SK-N-SH (cell line): ENCODE measurements around the gene NMNAT2. TPM values are rescaled to one million over a fixed set of nuclear protein-coding genes. Genes with fewer than 3 reads are reported as not detected.

Experiments used
- CTCF ChIA-PET: fragments of 300-600, 350-600 bp; formaldehyde crosslinking; extraction: SDS; loops from one replicate; lab custom pipeline; 2021; lab: Yijun Ruan, JAX
- POLR2A ChIA-PET: fragments of 350-600 bp; sonication (Branson Sonifier 250); formaldehyde crosslinking; extraction: SDS; loops from one replicate; lab custom pipeline; 2020; ENCODE audit warnings: antibody characterized with exemption, inconsistent platforms; lab: Yijun Ruan, JAX
- DNase-seq: peaks from one replicate; pipeline ENCODE4 v3.0.0; 2012
- H2AFZ ChIP-seq: fragments of 200-600 bp; sonication (generic); 2 replicates; pipeline ENCODE4 v1.8.1; 2016; ENCODE audit warnings: antibody characterized with exemption, mild to moderate bottlenecking, low read depth
- H3F3A ChIP-seq: fragments of 200-600 bp; sonication (generic); replicated peaks from 2 replicates; pipeline ENCODE3; 2016; ENCODE audit warnings: antibody characterized with exemption, mild to moderate bottlenecking; ENCODE audit not compliant: insufficient read depth
- H3K27ac ChIP-seq, 2 experiments: fragments of 200-500 bp in 1 of 2; fragments of 200-600 bp in 1 of 2; sonication (Bioruptor generic) in 1 of 2; sonication (generic), shearing (Covaris generic) in 1 of 2; 2 replicates each; pipeline versions ENCODE4 v1.5.1 to v1.6.1; 2014 to 2016; ENCODE audit warnings: low read depth in 2 of 2, inconsistent platforms in 1 of 2, low read length in 1 of 2, mild to moderate bottlenecking in 1 of 2, mixed read lengths in 1 of 2
- H3K27me3 ChIP-seq: fragments of 200-600 bp; sonication (generic), shearing (Covaris generic); 2 replicates; pipeline ENCODE4 v1.6.1; 2016; ENCODE audit warnings: mixed run types; ENCODE audit not compliant: insufficient read depth
- H3K36me3 ChIP-seq, 2 experiments: fragments of 200-500 bp in 1 of 2; fragments of 200-600 bp in 1 of 2; sonication (Bioruptor generic) in 1 of 2; sonication (generic) in 1 of 2; replicated peaks in 1 of 2; 2 replicates each; pipeline versions ENCODE3 to v1.5.1; 2014 to 2016; ENCODE audit warnings: low read length in 1 of 2, mild to moderate bottlenecking in 1 of 2; ENCODE audit not compliant: insufficient read depth in 2 of 2, control insufficient read depth in 1 of 2
- H3K4me1 ChIP-seq, 2 experiments: fragments of 200-500 bp in 1 of 2; fragments of 200-600 bp in 1 of 2; sonication (Bioruptor generic) in 1 of 2; sonication (generic), shearing (Covaris generic) in 1 of 2; 2 replicates each; pipeline versions ENCODE4 v1.5.1 to v1.6.1; 2014 to 2016; ENCODE audit warnings: low read depth in 1 of 2, low read length in 1 of 2, mixed run types in 1 of 2; ENCODE audit not compliant: insufficient read depth in 2 of 2, control insufficient read depth in 1 of 2
- H3K4me2 ChIP-seq: fragments of 200-600 bp; sonication (generic), shearing (Covaris generic); 2 replicates; pipeline ENCODE4 v1.6.1; 2017; ENCODE audit warnings: mixed run types
- H3K4me3 ChIP-seq, 2 experiments: fragments of 200-500 bp in 1 of 2; fragments of 200-600 bp in 1 of 2; sonication (Bioruptor generic) in 1 of 2; sonication (generic), shearing (Covaris generic) in 1 of 2; 2 replicates each; pipeline versions ENCODE4 v1.5.1 to v1.8.1; 2014 to 2016; ENCODE audit warnings: low read depth in 2 of 2, inconsistent platforms in 1 of 2, low read length in 1 of 2, mild to moderate bottlenecking in 1 of 2, mixed read lengths in 1 of 2, moderate library complexity in 1 of 2
- H3K79me2 ChIP-seq: fragments of 200-600 bp; sonication (generic); 2 replicates; pipeline ENCODE4 v1.8.1; 2017; ENCODE audit warnings: mild to moderate bottlenecking; ENCODE audit not compliant: insufficient read depth
- H3K9ac ChIP-seq: fragments of 200-600 bp; sonication (generic); 2 replicates; pipeline ENCODE4 v1.6.1; 2017; ENCODE audit warnings: mixed run types
- H3K9me2 ChIP-seq: fragments of 200-600 bp; sonication (generic); 2 replicates; pipeline ENCODE4 v1.6.1; 2017; ENCODE audit warnings: mixed run types
- H3K9me3 ChIP-seq: fragments of 200-600 bp; sonication (generic); 2 replicates; pipeline ENCODE4 v1.6.1; 2017; ENCODE audit warnings: mixed run types, mild to moderate bottlenecking, moderate library complexity
- H4K20me1 ChIP-seq: fragments of 200-600 bp; sonication (generic); 2 replicates; pipeline ENCODE4 v1.6.1; 2017; ENCODE audit warnings: mild to moderate bottlenecking, mixed run types; ENCODE audit not compliant: insufficient read depth
- CTCF ChIP-seq: fragments of 200-600 bp; sonication (generic); IDR thresholded peaks from 2 replicates; pipeline ENCODE4 v1.6.1; 2017; ENCODE audit warnings: antibody characterized with exemption, mild to moderate bottlenecking, moderate library complexity
- ELF1 ChIP-seq: IDR thresholded peaks from 2 replicates; pipeline ENCODE4 v1.4.0; 2012
- FOXM1 ChIP-seq: IDR thresholded peaks from 2 replicates; pipeline ENCODE4 v1.4.0; 2012; ENCODE audit warnings: low read depth, mild to moderate bottlenecking
- GABPA ChIP-seq: IDR thresholded peaks from 2 replicates; pipeline ENCODE4 v1.4.0; 2012; ENCODE audit warnings: low read depth, mild to moderate bottlenecking
- JUND ChIP-seq: IDR thresholded peaks from 2 replicates; pipeline ENCODE4 v1.4.0; 2012
- MAX ChIP-seq: IDR thresholded peaks from 2 replicates; pipeline ENCODE4 v1.4.0; 2012; ENCODE audit warnings: low read depth
- NFIC ChIP-seq: IDR thresholded peaks from 2 replicates; pipeline ENCODE4 v1.4.0; 2012; ENCODE audit warnings: borderline replicate concordance
- POLR2AphosphoS5 ChIP-seq: IDR thresholded peaks from 2 replicates; pipeline ENCODE4 v1.6.1; 2012; ENCODE audit warnings: low read depth, low read length
- RCOR1 ChIP-seq: fragments of 150-350 bp; IDR thresholded peaks from 2 replicates; pipeline ENCODE4 v1.6.1; 2017; ENCODE audit warnings: antibody characterized with exemption, low read length
- REST ChIP-seq: IDR thresholded peaks from 2 replicates; pipeline ENCODE4 v1.6.1; 2012; ENCODE audit warnings: mild to moderate bottlenecking, low read depth, low read length, moderate library complexity
- SIN3A ChIP-seq: IDR thresholded peaks from 2 replicates; pipeline ENCODE4 v1.6.1; 2012; ENCODE audit warnings: low read depth, mild to moderate bottlenecking, low read length, moderate library complexity, borderline replicate concordance
- TAF1 ChIP-seq: IDR thresholded peaks from 2 replicates; pipeline ENCODE4 v1.6.1; 2012; ENCODE audit warnings: low read depth, mild to moderate bottlenecking, low read length, moderate library complexity, borderline replicate concordance
- TCF12 ChIP-seq: IDR thresholded peaks from 2 replicates; pipeline ENCODE4 v1.4.0; 2012
- USF1 ChIP-seq: IDR thresholded peaks from 2 replicates; pipeline ENCODE4 v1.4.0; 2012; ENCODE audit warnings: low read depth, borderline replicate concordance
- USF2 ChIP-seq: fragments of 150-350 bp; IDR thresholded peaks from 2 replicates; pipeline ENCODE4 v1.6.1; 2017; ENCODE audit warnings: antibody characterized with exemption, low read length, low read depth, borderline replicate concordance
- ZBTB33 ChIP-seq: IDR thresholded peaks from 2 replicates; pipeline ENCODE4 v1.4.0; 2012; ENCODE audit warnings: low read depth, borderline replicate concordance
- WGBS: methylation state at CpG from one replicate; pipeline ENCODE4 v1.1.6; 2017; ENCODE audit warnings: low lambda C conversion rate; 5-methylcytosine and 5-hydroxymethylcytosine counted together
- polyA plus RNA-seq, 3 experiments: library from polyadenylated mRNA; depleted of rRNA; stranded (reverse); fragments of >200 nt; gene quantifications; 2 replicates each; pipeline ENCODE4 v1.2.3, GENCODE V29; 2012

Gene NMNAT2
- polyA plus RNA-seq, 1 of the 3 experiments (the other 2 are of a cell fraction): 0.07 TPM

GRCh38 chr1:183200451-183200850 is 217.7 kb downstream of the NMNAT2 start:
- H3F3A ChIP-seq: no peaks in the 10 kb centered on the region
- no peak overlapping the region for H3K27ac ChIP-seq
- POLR2A ChIA-PET: no interaction called here
- H3K4me1 ChIP-seq: 0 out of 4 replicates have a peak, but pooled peaks cover 0 to under 1% of the 10 kb centered on the region in 2 experiments
- no peak for DNase-seq
- no peaks in the 10 kb centered on the region for H3K9me3 ChIP-seq
- H4K20me1 ChIP-seq: no peaks in the 10 kb centered on the region
- H3K9ac ChIP-seq: no peak overlapping the region
- H3K36me3 ChIP-seq: no peaks in the 10 kb centered on the region
- no peaks in the 10 kb centered on the region for H3K27me3 ChIP-seq
- TF ChIP-seq MAX (no peak), ELF1 (no peak), JUND (no peak), NFIC (no peak), ZBTB33 (no peak), CTCF (no peak), FOXM1 (no peak), USF1 (no peak), RCOR1 (no peak)
- H3K4me3 ChIP-seq: no peak overlapping the region
- no peak overlapping the region for H2AFZ ChIP-seq
- 90% methylated on average over 7 of the region's 9 CpGs for WGBS
- CTCF ChIA-PET: interaction anchor here (2.3 kb wide), 1 partner anchor 27 kb away, joined by 7 read pairs; no protein-coding TSS in a partner anchor
- no peaks in the 10 kb centered on the region for H3K9me2 ChIP-seq
- no peak overlapping the region for H3K4me2 ChIP-seq
- no peaks in the 10 kb centered on the region for H3K79me2 ChIP-seq

- Histone ChIP-seq H3K4me2 (no peak overlapping the region), H3K36me3 (no peaks in the 10 kb centered on the region), H3K27me3 (no peaks in the 10 kb centered on the region), H3K9ac (no peak overlapping the region), H3K4me3 (no peak overlapping the region), H4K20me1 (no peaks in the 10 kb centered on the region), H3K79me2 (no peaks in the 10 kb centered on the region), H2AFZ (no peak overlapping the region), H3K27ac (no peak overlapping the region), H3K9me2 (no peaks in the 10 kb centered on the region), H3K9me3 (no peaks in the 10 kb centered on the region), H3F3A (no peaks in the 10 kb centered on the region), H3K4me1 (peaks cover 0 to 7% of the 10 kb centered on the region in 2 experiments; a peak in 1 of 4 replicates)
- CTCF ChIA-PET: no interaction called here
- no peak for DNase-seq
- no peak for TF ChIP-seq CTCF
- TF ChIP-seq SIN3A: no peak
- no peak for TF ChIP-seq REST
- TF ChIP-seq POLR2AphosphoS5: no peak
- no peak for TF ChIP-seq USF2
- TF ChIP-seq TAF1: no peak
- no peak for TF ChIP-seq ELF1
- TF ChIP-seq TCF12: no peak
- TF ChIP-seq FOXM1: no peak
- TF ChIP-seq GABPA: no peak
- 86% methylated on average over 3 of the region's 3 CpGs for WGBS
- POLR2A ChIA-PET: no interaction called here
Observed at GRCh38 chr1:183199304-183199703, 218.9 kb downstream of the NMNAT2 start.
